Keratinocyte (primary cell): Measurements from ENCODE around the gene APOD.

ENCODE experiments used
- CTCF ChIP-seq, 3 experiments: IDR thresholded peaks in 1 of 3; conservative IDR thresholded peaks in 1 of 3; optimal IDR thresholded peaks in 1 of 3; 2 replicates in 2 of 3; 3 replicates in 1 of 3; pipeline versions ENCODE3 to v1.5.1; 2011; ENCODE audit warnings: low read length in 3 of 3, mild to moderate bottlenecking in 3 of 3, moderate library complexity in 2 of 3, control low read depth in 1 of 3, inconsistent platforms in 1 of 3; ENCODE audit not compliant: insufficient read depth in 2 of 3; ENCODE audit errors: extremely low read depth in 1 of 3
- EZH2 ChIP-seq: IDR thresholded peaks from one replicate; pipeline ENCODE4 v1.6.1; 2012; ENCODE audit warnings: inconsistent platforms, mild to moderate bottlenecking, low read length, moderate library complexity

- no peak for TF ChIP-seq CTCF (optimal IDR thresholded peaks at IDR 0.05 in 1 of 3, IDR thresholded peaks at IDR 0.05 in 1 of 3, conservative IDR thresholded peaks at IDR 0.05 in 1 of 3; ENCODE audit: extremely low read depth in 1 of 3, insufficient read depth in 2 of 3, low read length in 3 of 3)
- TF ChIP-seq EZH2, result no peak
These were observed 26.4 kb downstream of the APOD start for GRCh38 chr3:195557322-195557721.
